Endothelial cell of umbilical vein (primary cell): ENCODE measurements around the gene PHF12. TPM values are rescaled to one million over a fixed set of nuclear protein-coding genes. Genes with fewer than 3 reads are reported as not detected.

ENCODE experiments used
- BruUV-seq: library from RNA; stranded (reverse); fragments of 400-500 nt; replicated peaks from 2 replicates; lab custom pipeline; 2021; lab: Mats Ljungman, UMichigan
- CTCF ChIA-PET: fragments of 300-600, 350-600 bp; sonication (Branson Sonifier 250); formaldehyde crosslinking; loops from one replicate; lab custom pipeline; 2021; ENCODE audit warnings: antibody characterized with exemption, inconsistent platforms; lab: Charles Lee
- POLR2A ChIA-PET: fragments of 300-600, 350-600 bp; sonication (Branson Sonifier 250); formaldehyde crosslinking; loops from one replicate; lab custom pipeline; 2021; ENCODE audit warnings: antibody characterized with exemption, inconsistent platforms; lab: Charles Lee
- DNase-seq: peaks from one replicate; pipeline ENCODE4 v3.0.0-alpha.2; 2011; ENCODE audit warnings: low read depth, low spot score
- FAIRE-seq: peaks from 2 replicates; lab custom pipeline; 2011; peaks lifted over from hg19 to GRCh38; lab: Jason Lieb, UNC
- H2AFZ ChIP-seq: 2 replicates; pipeline ENCODE4 v1.6.0; 2012; ENCODE audit warnings: low read depth, low read length, control low read depth, inconsistent platforms
- H3K27ac ChIP-seq: 2 replicates; pipeline ENCODE4 v1.5.1; 2011; ENCODE audit warnings: low read depth, mild to moderate bottlenecking, control low read depth, low read length, moderate library complexity; ENCODE audit not compliant: insufficient read depth
- H3K27me3 ChIP-seq, 2 experiments: 2 replicates each; pipeline versions ENCODE4 v1.6.0 to v1.6.1; 2011; ENCODE audit warnings: low read length in 2 of 2, mixed read lengths in 1 of 2; ENCODE audit not compliant: control insufficient read depth in 2 of 2, insufficient read depth in 2 of 2
- H3K36me3 ChIP-seq, 2 experiments: 2 replicates in 1 of 2; 3 replicates in 1 of 2; pipeline ENCODE4 v1.5.1; 2011; ENCODE audit warnings: low read length in 2 of 2, mild to moderate bottlenecking in 1 of 2, moderate library complexity in 1 of 2; ENCODE audit not compliant: control insufficient read depth in 2 of 2, insufficient read depth in 2 of 2; ENCODE audit errors: extremely low read depth in 1 of 2
- H3K4me1 ChIP-seq: 3 replicates; pipeline ENCODE4 v1.5.1; 2011; ENCODE audit warnings: mild to moderate bottlenecking, low read length; ENCODE audit not compliant: control insufficient read depth, insufficient read depth; ENCODE audit errors: extremely low read depth
- H3K4me2 ChIP-seq: 2 replicates; pipeline ENCODE4 v1.6.1; 2011; ENCODE audit warnings: low read length, control low read depth, mixed read lengths; ENCODE audit not compliant: insufficient read depth
- H3K4me3 ChIP-seq, 3 experiments: fragments of 200-600 bp in 1 of 3; sonication (generic), shearing (Covaris generic) in 1 of 3; replicated peaks in 1 of 3; 2 replicates each; pipeline ENCODE4 v1.5.1; 2011 to 2016; ENCODE audit warnings: control low read depth in 3 of 3, low read length in 3 of 3, mild to moderate bottlenecking in 2 of 3, inconsistent platforms in 1 of 3, low read depth in 1 of 3, moderate library complexity in 1 of 3; ENCODE audit not compliant: insufficient read depth in 1 of 3
- H3K79me2 ChIP-seq: 2 replicates; pipeline ENCODE4 v1.6.0; 2012; ENCODE audit warnings: low read length, inconsistent platforms; ENCODE audit not compliant: control insufficient read depth, insufficient read depth
- H3K9ac ChIP-seq: replicated peaks from 2 replicates; pipeline ENCODE3; 2011; ENCODE audit warnings: low read length, control low read depth; ENCODE audit not compliant: insufficient read depth; ENCODE audit errors: extremely low read depth
- H3K9me1 ChIP-seq: replicated peaks from 3 replicates; pipeline ENCODE4 v1.6.0; 2011; ENCODE audit warnings: mild to moderate bottlenecking, low read length; ENCODE audit not compliant: control insufficient read depth, insufficient read depth; ENCODE audit errors: extremely low read depth
- H3K9me3 ChIP-seq: replicated peaks from 2 replicates; pipeline ENCODE4 v1.5.1; 2012; ENCODE audit warnings: low read length, inconsistent platforms; ENCODE audit not compliant: control insufficient read depth, insufficient read depth
- H4K20me1 ChIP-seq: replicated peaks from 2 replicates; pipeline ENCODE3; 2011; ENCODE audit warnings: mild to moderate bottlenecking, low read length; ENCODE audit not compliant: control insufficient read depth, insufficient read depth; ENCODE audit errors: extremely low read depth
- FOS ChIP-seq: IDR thresholded peaks from 2 replicates; pipeline ENCODE4 v1.6.1; 2011; ENCODE audit warnings: mild to moderate bottlenecking, low read length, moderate library complexity, borderline replicate concordance; ENCODE audit not compliant: insufficient read depth
- GATA2 ChIP-seq: IDR thresholded peaks from 2 replicates; pipeline ENCODE4 v1.7.0; 2011; ENCODE audit warnings: low read depth, mild to moderate bottlenecking, moderate library complexity, mixed read lengths, low read length; ENCODE audit not compliant: insufficient read length, insufficient read depth
- JUN ChIP-seq: IDR thresholded peaks from 2 replicates; pipeline ENCODE4 v1.6.1; 2011; ENCODE audit warnings: borderline replicate concordance, low read depth; ENCODE audit not compliant: insufficient read length, insufficient read depth
- MAX ChIP-seq: IDR thresholded peaks from 2 replicates; pipeline ENCODE4 v1.6.1; 2011; ENCODE audit not compliant: insufficient read depth, insufficient read length
- MYC ChIP-seq: IDR thresholded peaks from one replicate; pipeline ENCODE4 v1.6.1; 2011; ENCODE audit warnings: mild to moderate bottlenecking, low read depth, low read length
- POLR2A ChIP-seq: IDR thresholded peaks from 2 replicates; pipeline ENCODE4 v1.6.1; 2012; ENCODE audit warnings: low read depth, mild to moderate bottlenecking, control low read depth, low read length
- dilution Hi-C: fragments of 300-500 bp; cut with MboI; formaldehyde crosslinking; loops from one replicate; pipeline ENCODE4 v1.15.0; 2019; ENCODE audit warnings: low sequenced_read_pairs; ENCODE audit not compliant: extremely low pct_ligation_motif_present
- intact Hi-C: fragments of 100-400 bp; cut with micrococcal nuclease; formaldehyde crosslinking; loops from one replicate; pipeline ENCODE4 v1.10.0; 2022
- polyA plus RNA-seq, 4 experiments: library from polyadenylated mRNA; depleted of rRNA in 3 of 4; stranded (reverse) in 3 of 4; unstranded in 1 of 4; fragments of >200 nt; gene quantifications; 2 replicates each; pipeline versions ENCODE4 v1.2.1 to v1.2.3, GENCODE V29; 2011 to 2012; ENCODE audit warnings: missing spikeins in 1 of 4
- total RNA-seq: library from RNA; stranded (reverse); gene quantifications from 2 replicates; pipeline ENCODE4 v1.2.3, GENCODE V29; 2021
- TF ChIP-seq, protein P1 (sequence below), 2 donors: IDR thresholded peaks; 1 replicate in 1 of 2; 2 replicates in 1 of 2; pipeline ENCODE4 v1.5.1; 2011; ENCODE audit warnings: low read length in 2 of 2, mild to moderate bottlenecking in 2 of 2, moderate library complexity in 2 of 2, control low read depth in 1 of 2, inconsistent platforms in 1 of 2, low read depth in 1 of 2; ENCODE audit not compliant: insufficient read depth in 1 of 2; ENCODE audit errors: extremely low read depth in 1 of 2

The PHF12 gene
- total and polyA plus RNA-seq, 2 donors (not counting 3 experiments of a cell fraction or from before 2014, with no cell fraction given): 26.6 to 44.2 TPM

DNA sequence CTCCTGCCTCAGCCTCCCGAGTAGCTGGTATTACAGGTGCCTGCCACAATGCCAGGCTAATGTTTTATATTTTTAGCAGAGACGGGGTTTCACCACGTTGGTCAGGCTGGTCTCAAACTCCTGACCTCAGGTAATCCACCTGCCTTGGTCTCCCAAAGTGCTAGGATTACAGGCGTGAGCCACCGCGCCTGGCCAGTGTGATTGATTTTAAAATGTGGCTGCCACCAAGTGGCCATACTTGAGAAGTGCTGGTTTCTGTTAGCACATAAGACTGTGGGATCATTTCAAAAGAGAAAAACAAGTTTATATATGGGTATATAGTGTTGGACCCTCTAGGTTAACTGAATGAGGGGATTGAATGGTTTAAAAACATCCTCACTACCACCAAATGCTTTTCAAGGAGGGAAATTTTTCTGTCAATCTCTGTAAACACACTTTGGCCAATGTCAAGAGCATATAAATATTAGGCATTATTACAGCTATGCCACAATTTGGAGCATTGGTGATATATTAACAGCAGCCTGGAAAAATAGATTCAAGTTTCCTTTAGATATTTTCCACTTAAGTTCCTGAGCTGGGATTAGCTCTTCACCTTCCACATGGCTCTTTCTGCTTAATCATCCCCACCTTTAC lies 34.9 kb downstream of the PHF12 start:
- ChIA-PET CTCF (interaction anchor here (0.6 to 5.1 kb wide), 21 partner anchors 9 to 208 kb away, joined by 3 to 58 read pairs (median 4); partner anchors contain the start of genes FAM222B, NEK8 and TLCD1), POLR2A (no interaction called here)
- FAIRE-seq: peak; percentile 75
- Histone ChIP-seq H3K4me3 (no peak overlapping the region), H2AFZ (no peak overlapping the region), H4K20me1 (no peaks in the 10 kb centered on the region), H3K36me3 (peaks cover 26 to 53% of the 10 kb centered on the region in 2 experiments), H3K9ac (no peak overlapping the region), H3K9me1 (no peaks in the 10 kb centered on the region), H3K4me1 (peaks cover 13% of the 10 kb centered on the region), H3K4me2 (no peak overlapping the region), H3K27me3 (no peaks in the 10 kb centered on the region), H3K79me2 (no peaks in the 10 kb centered on the region), H3K9me3 (no peaks in the 10 kb centered on the region), H3K27ac (no peak overlapping the region)
- TF ChIP-seq GATA2: no peak
- TF ChIP-seq, protein P1, sequence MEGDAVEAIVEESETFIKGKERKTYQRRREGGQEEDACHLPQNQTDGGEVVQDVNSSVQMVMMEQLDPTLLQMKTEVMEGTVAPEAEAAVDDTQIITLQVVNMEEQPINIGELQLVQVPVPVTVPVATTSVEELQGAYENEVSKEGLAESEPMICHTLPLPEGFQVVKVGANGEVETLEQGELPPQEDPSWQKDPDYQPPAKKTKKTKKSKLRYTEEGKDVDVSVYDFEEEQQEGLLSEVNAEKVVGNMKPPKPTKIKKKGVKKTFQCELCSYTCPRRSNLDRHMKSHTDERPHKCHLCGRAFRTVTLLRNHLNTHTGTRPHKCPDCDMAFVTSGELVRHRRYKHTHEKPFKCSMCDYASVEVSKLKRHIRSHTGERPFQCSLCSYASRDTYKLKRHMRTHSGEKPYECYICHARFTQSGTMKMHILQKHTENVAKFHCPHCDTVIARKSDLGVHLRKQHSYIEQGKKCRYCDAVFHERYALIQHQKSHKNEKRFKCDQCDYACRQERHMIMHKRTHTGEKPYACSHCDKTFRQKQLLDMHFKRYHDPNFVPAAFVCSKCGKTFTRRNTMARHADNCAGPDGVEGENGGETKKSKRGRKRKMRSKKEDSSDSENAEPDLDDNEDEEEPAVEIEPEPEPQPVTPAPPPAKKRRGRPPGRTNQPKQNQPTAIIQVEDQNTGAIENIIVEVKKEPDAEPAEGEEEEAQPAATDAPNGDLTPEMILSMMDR (IDR thresholded peaks at IDR 0.05; ENCODE audit: extremely low read depth in 1 of 2, insufficient read depth in 1 of 2, low read depth in 1 of 2, low read length in 2 of 2): peak; percentile 46
- TF ChIP-seq MYC: no peak
- no peak for TF ChIP-seq MAX
- TF ChIP-seq POLR2A: no peak
- TF ChIP-seq FOS: no peak
- no peak for TF ChIP-seq JUN
- dilution Hi-C loops: no loop called here
- DNase-seq: peak; percentile 50
- BruUV-seq: no TSS peak
- intact Hi-C loops: loop anchor here (1.0 kb wide), 3 partner anchors 68 to 190 kb away; partner anchors contain the start of gene TLCD1
